Caco-2 (cell line): ENCODE measurements around the gene SLC4A7. TPM values are rescaled to one million over a fixed set of nuclear protein-coding genes. Genes with fewer than 3 reads are reported as not detected.

Source experiments
- BruUV-seq: library from RNA; stranded (reverse); fragments of 400-500 nt; replicated peaks from 2 replicates; lab custom pipeline; 2021; lab: Mats Ljungman, UMichigan
- CTCF ChIA-PET: fragments of 300-600 bp; sonication (Branson Sonifier 250); formaldehyde crosslinking; loops from one replicate; lab custom pipeline; 2022; ENCODE audit warnings: antibody characterized with exemption; lab: Charles Lee
- POLR2A ChIA-PET: fragments of 300-600 bp; sonication (Branson Sonifier 250); formaldehyde crosslinking; loops from one replicate; lab custom pipeline; 2022; ENCODE audit warnings: antibody characterized with exemption; lab: Charles Lee
- DNase-seq, 2 experiments: peaks; one replicate each; pipeline versions ENCODE4 v3.0.0 to v3.0.0-alpha.2; 2020 to 2022
- H3K27me3 ChIP-seq: replicated peaks from 2 replicates; pipeline ENCODE4 v1.6.0; 2011; ENCODE audit warnings: low read length; ENCODE audit not compliant: control insufficient read depth, insufficient read depth
- H3K36me3 ChIP-seq: 2 replicates; pipeline ENCODE4 v1.5.1; 2011; ENCODE audit warnings: low read length; ENCODE audit not compliant: control insufficient read depth, insufficient read depth
- H3K4me1 ChIP-seq: fragments of 250-450 bp; sonication (Bioruptor Pico); 2 replicates; pipeline ENCODE4 v1.5.1; 2020; ENCODE audit warnings: mild to moderate bottlenecking
- H3K4me3 ChIP-seq: 2 replicates; pipeline ENCODE4 v1.5.1; 2011; ENCODE audit warnings: low read depth, mild to moderate bottlenecking, control low read depth, low read length
- H3K9me3 ChIP-seq: fragments of 250-450 bp; sonication (Bioruptor Pico); 2 replicates; pipeline ENCODE4 v1.5.1; 2020; ENCODE audit warnings: mild to moderate bottlenecking, moderate library complexity
- H3K27ac Mint-ChIP-seq: one replicate; pipeline ENCODE4 v1.8.0; 2022; ENCODE audit warnings: mixed read lengths; ENCODE audit not compliant: unreplicated experiment
- H3K27me3 Mint-ChIP-seq: one replicate; pipeline ENCODE4 v1.8.0; 2022; ENCODE audit warnings: mixed read lengths; ENCODE audit not compliant: insufficient read depth, unreplicated experiment
- H3K36me3 Mint-ChIP-seq: one replicate; pipeline ENCODE4 v1.8.0; 2022; ENCODE audit warnings: mild to moderate bottlenecking, mixed read lengths; ENCODE audit not compliant: insufficient read depth, unreplicated experiment
- H3K4me1 Mint-ChIP-seq: one replicate; pipeline ENCODE4 v1.8.0; 2022; ENCODE audit warnings: low read depth, mixed read lengths; ENCODE audit not compliant: unreplicated experiment
- H3K4me3 Mint-ChIP-seq: one replicate; pipeline ENCODE4 v1.8.0; 2022; ENCODE audit warnings: mild to moderate bottlenecking, moderate library complexity, mixed read lengths; ENCODE audit not compliant: unreplicated experiment
- H3K9me3 Mint-ChIP-seq: one replicate; pipeline ENCODE4 v1.8.0; 2022; ENCODE audit warnings: mixed read lengths; ENCODE audit not compliant: unreplicated experiment
- CTCF ChIP-seq, 2 experiments: fragments of 200-600 bp in 1 of 2; IDR thresholded peaks; 1 replicate in 1 of 2; 2 replicates in 1 of 2; pipeline versions ENCODE4 v1.5.1 to v1.8.0; 2011 to 2022; ENCODE audit warnings: antibody characterized with exemption in 1 of 2, control low read depth in 1 of 2, inconsistent platforms in 1 of 2, low read depth in 1 of 2, low read length in 1 of 2, mild to moderate bottlenecking in 1 of 2, moderate library complexity in 1 of 2; ENCODE audit not compliant: insufficient read depth in 1 of 2, severe bottlenecking in 1 of 2, unreplicated experiment in 1 of 2
- intact Hi-C: fragments of 100-400 bp; cut with micrococcal nuclease; formaldehyde crosslinking; loops from one replicate; pipeline ENCODE4 v1.10.0; 2022; ENCODE audit not compliant: unreplicated experiment
- total RNA-seq: library from RNA; stranded (reverse); gene quantifications from 2 replicates; pipeline ENCODE4 v1.2.3, GENCODE V29; 2022

The SLC4A7 gene
- total RNA-seq, 1 experiment from 2014 or later = 14.9 TPM

GRCh38 chr3:27360113-27361078 is 123.8 kb downstream of the SLC4A7 start:
- TF ChIP-seq CTCF (IDR thresholded peaks at IDR 0.05; ENCODE audit: insufficient read depth in 1 of 2, low read depth in 1 of 2, low read length in 1 of 2, severe bottlenecking in 1 of 2, unreplicated experiment in 1 of 2) = no peak
- H3K9me3 ChIP-seq = no peaks in the 10 kb centered on the region
- no peaks in the 10 kb centered on the region for H3K4me1 ChIP-seq
- no peaks in the 10 kb centered on the region for H3K27me3 ChIP-seq
- H3K9me3 Mint-ChIP-seq = no peaks in the 10 kb centered on the region
- ChIA-PET CTCF (no interaction called here), POLR2A (no interaction called here)
- intact Hi-C loops = no loop called here
- H3K27ac Mint-ChIP-seq = no peak overlapping the region
- H3K4me3 Mint-ChIP-seq = no peak overlapping the region
- H3K36me3 ChIP-seq = no peaks in the 10 kb centered on the region
- no peak overlapping the region for H3K4me3 ChIP-seq
- DNase-seq = peak; percentile 4 to 45
- H3K36me3 Mint-ChIP-seq = no peaks in the 10 kb centered on the region
- peaks cover 10% of the 10 kb centered on the region for H3K27me3 Mint-ChIP-seq
- H3K4me1 Mint-ChIP-seq = no peaks in the 10 kb centered on the region
- BruUV-seq = no TSS peak

DNA sequence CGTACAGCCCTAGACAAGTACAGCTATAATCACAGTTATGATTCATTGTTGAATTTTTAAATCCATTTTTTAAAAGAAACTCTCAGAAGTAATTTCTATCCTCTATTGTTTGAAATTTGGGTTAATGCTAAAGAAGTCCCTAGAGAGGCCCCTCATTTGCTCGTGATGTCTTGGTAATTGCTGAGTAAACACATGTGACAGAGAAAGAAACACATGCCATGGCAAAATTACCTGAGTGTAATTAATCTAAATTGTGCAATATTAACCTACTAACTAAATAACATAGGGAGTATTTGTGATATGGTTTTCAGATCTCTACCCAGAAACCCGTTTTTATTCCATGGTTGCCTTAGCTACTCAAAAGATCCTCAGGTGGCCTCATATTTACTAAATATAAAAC is 125.8 kb downstream of the SLC4A7 start:
- no peaks in the 10 kb centered on the region for H3K36me3 ChIP-seq
- no peak for TF ChIP-seq CTCF (IDR thresholded peaks at IDR 0.05; ENCODE audit: insufficient read depth in 1 of 2, low read depth in 1 of 2, low read length in 1 of 2, severe bottlenecking in 1 of 2, unreplicated experiment in 1 of 2)
- no peaks in the 10 kb centered on the region for H3K9me3 ChIP-seq
- intact Hi-C loops = loop anchor here (5.0 kb wide), 2 partner anchors 124 to 299 kb away; partner anchors contain the start of gene SLC4A7
- H3K9me3 Mint-ChIP-seq = no peaks in the 10 kb centered on the region
- no peaks in the 10 kb centered on the region for H3K4me1 ChIP-seq
- BruUV-seq = no TSS peak
- no peak for DNase-seq
- H3K27ac Mint-ChIP-seq = no peak overlapping the region
- no peaks in the 10 kb centered on the region for H3K27me3 ChIP-seq
- ChIA-PET POLR2A (no interaction called here), CTCF (interaction anchor here (0.7 to 1.4 kb wide), 3 partner anchors 8 to 323 kb away, joined by 3 to 5 read pairs (median 4); partner anchors contain the start of gene SLC4A7)
- no peaks in the 10 kb centered on the region for H3K4me1 Mint-ChIP-seq
- H3K4me3 Mint-ChIP-seq = no peak overlapping the region
- peaks cover 10% of the 10 kb centered on the region for H3K27me3 Mint-ChIP-seq
- H3K36me3 Mint-ChIP-seq = no peaks in the 10 kb centered on the region
- no peak overlapping the region for H3K4me3 ChIP-seq

GRCh38 chr3:27357665-27358258 is 126.4 kb downstream of the SLC4A7 start:
- Mint-ChIP-seq H3K27ac (no peak overlapping the region), H3K27me3 (peaks cover 10% of the 10 kb centered on the region), H3K9me3 (no peaks in the 10 kb centered on the region), H3K36me3 (no peaks in the 10 kb centered on the region), H3K4me1 (no peaks in the 10 kb centered on the region), H3K4me3 (no peak overlapping the region)
- BruUV-seq = no TSS peak
- H3K4me1 ChIP-seq = no peaks in the 10 kb centered on the region
- no peak overlapping the region for H3K4me3 ChIP-seq
- no peaks in the 10 kb centered on the region for H3K9me3 ChIP-seq
- H3K36me3 ChIP-seq = no peaks in the 10 kb centered on the region
- intact Hi-C loops = loop anchor here (1.0 to 5.0 kb wide), 5 partner anchors 45 to 324 kb away; partner anchors contain the start of gene SLC4A7
- TF ChIP-seq CTCF (IDR thresholded peaks at IDR 0.05; ENCODE audit: insufficient read depth in 1 of 2, low read depth in 1 of 2, low read length in 1 of 2, severe bottlenecking in 1 of 2, unreplicated experiment in 1 of 2) = peak in 1 of 2 experiments; percentile 73
- no peaks in the 10 kb centered on the region for H3K27me3 ChIP-seq
- peak; percentile 49 to 64 for DNase-seq
- ChIA-PET CTCF (interaction anchor here (0.7 to 1.4 kb wide), 4 partner anchors 9 to 323 kb away, joined by 3 to 5 read pairs (median 4); partner anchors contain the start of gene SLC4A7), POLR2A (no interaction called here)
